H1 (cell line): Measurements from ENCODE around the gene PRR5L. TPM values are rescaled to one million over a fixed set of nuclear protein-coding genes. Genes with fewer than 3 reads are reported as not detected.

ENCODE experiments used
- CREB1 ChIP-seq: IDR thresholded peaks from 2 replicates; pipeline ENCODE4 v1.6.1; 2012; ENCODE audit warnings: inconsistent platforms
- EZH2 ChIP-seq: fragments of 200-600 bp; sonication (generic); IDR thresholded peaks from 2 replicates; pipeline ENCODE4 v1.7.1; 2012; ENCODE audit warnings: low read depth, mild to moderate bottlenecking, moderate library complexity, low read length, inconsistent platforms; ENCODE audit not compliant: severe bottlenecking
- GABPA ChIP-seq: IDR thresholded peaks from 2 replicates; pipeline ENCODE4 v1.6.1; 2011; ENCODE audit warnings: mild to moderate bottlenecking, low read length, moderate library complexity, borderline replicate concordance; ENCODE audit not compliant: insufficient read depth
- KDM1A ChIP-seq: fragments of 200-600, 300-600 bp; sonication (generic); IDR thresholded peaks from 2 replicates; pipeline ENCODE4 v1.7.1; 2016; ENCODE audit warnings: mild to moderate bottlenecking, low read length, borderline replicate concordance
- MAFK ChIP-seq: IDR thresholded peaks from 2 replicates; pipeline ENCODE4 v1.6.1; 2012; ENCODE audit warnings: low read depth, mild to moderate bottlenecking, improper control_type of control experiment, low read length
- TEAD4 ChIP-seq: IDR thresholded peaks from 2 replicates; pipeline ENCODE4 v1.6.1; 2012; ENCODE audit warnings: low read depth, low read length, inconsistent platforms, mixed read lengths
- polyA plus RNA-seq, 7 experiments: library from polyadenylated mRNA; depleted of rRNA in 3 of 7; stranded (reverse) in 5 of 7; unstranded in 2 of 7; fragments of >200 nt in 5 of 7; fragments of 200-250 nt in 2 of 7; gene quantifications; 1 replicate in 5 of 7; 2 replicates in 1 of 7; 4 replicates in 1 of 7; pipeline versions ENCODE4 v1.2.1 to v1.2.3, GENCODE V29; 2011 to 2013; ENCODE audit warnings: missing spikeins in 2 of 7, mixed read lengths in 2 of 7
- total RNA-seq: library from RNA; stranded (reverse); fragmentation: NEBNext Ultra II Directional; extraction: Animal tissue kit (Norgen Biotek cat#: 25700); gene quantifications from 2 replicates; pipeline ENCODE4 v1.2.1, GENCODE V29; 2021
- TF ChIP-seq, protein P1 (sequence below), 3 experiments: IDR thresholded peaks; 1 replicate in 2 of 3; 2 replicates in 1 of 3; pipeline versions ENCODE4 v1.5.1 to v1.6.1; 2011; ENCODE audit warnings: low read length in 3 of 3, mild to moderate bottlenecking in 3 of 3, inconsistent platforms in 2 of 3, low read depth in 1 of 3, moderate library complexity in 1 of 3; ENCODE audit not compliant: insufficient read depth in 1 of 3; ENCODE audit errors: control extremely low read depth in 1 of 3

The PRR5L gene
- total and polyA plus RNA-seq, 2 of the 8 experiments (the other 6 are each of a cell fraction or from before 2014, with no cell fraction given) = 6.6 to 10.1 TPM

DNA sequence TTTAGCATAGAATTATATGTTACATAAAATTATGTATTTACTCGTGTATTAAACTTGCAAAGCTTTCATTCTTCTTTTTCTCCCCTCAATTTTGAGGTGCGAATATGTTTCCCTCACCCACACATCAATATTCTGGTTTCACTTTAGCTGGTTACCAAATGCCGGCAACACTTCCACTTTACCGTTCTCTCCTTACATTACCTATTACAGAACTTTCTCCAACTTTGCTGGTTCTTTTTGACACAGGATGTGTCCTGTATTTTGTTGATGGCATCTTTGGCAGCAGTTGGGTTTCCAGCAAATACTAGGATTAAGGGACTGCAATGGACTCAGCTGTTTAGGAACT, 84.9 kb downstream of the PRR5L start (continued):
- TF ChIP-seq, protein P1, sequence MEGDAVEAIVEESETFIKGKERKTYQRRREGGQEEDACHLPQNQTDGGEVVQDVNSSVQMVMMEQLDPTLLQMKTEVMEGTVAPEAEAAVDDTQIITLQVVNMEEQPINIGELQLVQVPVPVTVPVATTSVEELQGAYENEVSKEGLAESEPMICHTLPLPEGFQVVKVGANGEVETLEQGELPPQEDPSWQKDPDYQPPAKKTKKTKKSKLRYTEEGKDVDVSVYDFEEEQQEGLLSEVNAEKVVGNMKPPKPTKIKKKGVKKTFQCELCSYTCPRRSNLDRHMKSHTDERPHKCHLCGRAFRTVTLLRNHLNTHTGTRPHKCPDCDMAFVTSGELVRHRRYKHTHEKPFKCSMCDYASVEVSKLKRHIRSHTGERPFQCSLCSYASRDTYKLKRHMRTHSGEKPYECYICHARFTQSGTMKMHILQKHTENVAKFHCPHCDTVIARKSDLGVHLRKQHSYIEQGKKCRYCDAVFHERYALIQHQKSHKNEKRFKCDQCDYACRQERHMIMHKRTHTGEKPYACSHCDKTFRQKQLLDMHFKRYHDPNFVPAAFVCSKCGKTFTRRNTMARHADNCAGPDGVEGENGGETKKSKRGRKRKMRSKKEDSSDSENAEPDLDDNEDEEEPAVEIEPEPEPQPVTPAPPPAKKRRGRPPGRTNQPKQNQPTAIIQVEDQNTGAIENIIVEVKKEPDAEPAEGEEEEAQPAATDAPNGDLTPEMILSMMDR (IDR thresholded peaks at IDR 0.05; ENCODE audit: control extremely low read depth in 1 of 3, insufficient read depth in 1 of 3, low read depth in 1 of 3, low read length in 3 of 3) = no peak
- no peak for TF ChIP-seq EZH2
- TF ChIP-seq TEAD4 = no peak
- TF ChIP-seq GABPA = no peak
- TF ChIP-seq MAFK = no peak
- TF ChIP-seq CREB1 = no peak
- TF ChIP-seq KDM1A = no peak
